NCI-H2196 treated with DMSO at 0.1 percent for 48 hours (cell line): Measurements from ENCODE around the gene IDUA.

ENCODE experiments used
- DNase-seq: peaks from one replicate; lab custom pipeline; 2025; ENCODE audit not compliant: unreplicated experiment; lab: John Stamatoyannopoulos, UW

IDUA gene

GRCh38 chr4:955931-956381 lies 30.9 kb upstream of the IDUA start:
- no peak for DNase-seq

GRCh38 chr4:956531-957230 lies 30.2 kb upstream of the IDUA start:
- DNase-seq = no peak

GRCh38 chr4:957231-957580 lies 29.6 kb upstream of the IDUA start:
- no peak for DNase-seq

GRCh38 chr4:957581-958313 lies 29.1 kb upstream of the IDUA start:
- DNase-seq = no peak

- no peak for DNase-seq
Measured at GRCh38 chr4:958314-958665, 28.6 kb upstream of the IDUA start.

DNA sequence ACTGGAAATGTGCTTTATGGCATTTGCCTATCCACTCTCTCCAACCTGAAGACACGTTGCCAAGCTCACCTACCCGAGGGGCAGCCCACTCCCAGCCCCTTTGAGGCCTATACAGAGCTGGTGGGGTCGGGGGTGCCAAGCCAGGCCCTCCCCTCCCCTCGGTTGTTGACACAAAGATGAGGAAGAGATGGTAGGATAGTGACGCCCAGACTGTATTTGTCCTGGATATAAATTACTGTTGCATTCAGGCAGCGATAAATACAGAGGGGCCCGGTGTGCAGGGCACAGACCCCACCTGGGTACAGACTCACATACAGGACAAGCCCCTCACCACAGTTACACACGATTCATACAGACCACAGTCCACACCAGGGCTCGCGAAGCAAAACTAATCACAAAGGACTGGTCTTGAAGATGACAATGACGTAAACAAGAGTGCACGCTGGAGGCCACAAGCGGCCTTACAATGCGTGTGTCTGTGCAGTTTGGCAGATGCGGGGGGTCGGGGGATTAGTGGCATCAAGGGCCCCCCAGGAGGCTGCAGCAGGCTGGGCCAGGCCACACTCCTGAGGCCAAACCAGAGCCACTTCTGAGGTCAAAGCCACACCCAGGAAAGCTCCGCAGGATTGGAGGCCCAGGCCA lies 28.0 kb upstream of the IDUA start:
- DNase-seq = no peak

DNA sequence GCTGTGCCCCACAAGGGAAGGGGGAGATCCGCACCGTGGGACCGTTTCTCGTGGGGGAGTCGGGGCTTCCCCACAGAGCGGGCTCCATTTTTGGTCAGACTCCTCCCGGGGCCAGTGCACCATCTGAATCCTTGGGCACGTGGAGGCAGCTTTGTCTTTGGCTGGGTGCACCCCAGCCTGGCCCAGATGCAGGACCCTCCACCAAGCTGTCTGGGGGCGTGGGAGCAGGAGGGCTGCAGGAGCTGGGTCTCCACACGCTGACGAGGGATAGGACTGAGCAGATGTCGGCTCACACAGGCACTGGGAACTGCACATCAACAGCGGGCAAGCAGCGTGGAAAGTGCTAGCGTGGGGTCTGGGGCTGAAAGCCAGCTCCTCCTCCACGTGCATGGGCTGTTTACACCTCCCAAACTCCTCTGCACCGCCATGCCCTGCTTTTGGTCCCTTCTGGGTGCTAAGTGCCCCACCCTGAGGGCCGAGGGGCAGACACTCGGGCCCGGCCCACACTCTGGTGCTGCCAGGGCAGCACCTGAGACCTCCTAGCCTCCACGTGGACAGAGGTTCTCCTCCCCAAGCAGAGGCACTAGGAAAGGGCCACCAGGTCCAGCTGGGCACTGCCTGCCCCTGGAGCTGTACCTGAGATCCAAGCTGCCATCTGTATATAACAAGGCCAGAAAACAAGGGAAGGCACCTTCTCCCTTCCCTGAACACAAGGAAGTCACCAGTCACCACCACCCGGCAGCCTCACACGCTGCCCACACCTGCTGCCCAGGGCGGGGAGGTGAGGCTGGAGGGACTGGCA lies 27.3 kb upstream of the IDUA start:
- DNase-seq = no peak

DNA sequence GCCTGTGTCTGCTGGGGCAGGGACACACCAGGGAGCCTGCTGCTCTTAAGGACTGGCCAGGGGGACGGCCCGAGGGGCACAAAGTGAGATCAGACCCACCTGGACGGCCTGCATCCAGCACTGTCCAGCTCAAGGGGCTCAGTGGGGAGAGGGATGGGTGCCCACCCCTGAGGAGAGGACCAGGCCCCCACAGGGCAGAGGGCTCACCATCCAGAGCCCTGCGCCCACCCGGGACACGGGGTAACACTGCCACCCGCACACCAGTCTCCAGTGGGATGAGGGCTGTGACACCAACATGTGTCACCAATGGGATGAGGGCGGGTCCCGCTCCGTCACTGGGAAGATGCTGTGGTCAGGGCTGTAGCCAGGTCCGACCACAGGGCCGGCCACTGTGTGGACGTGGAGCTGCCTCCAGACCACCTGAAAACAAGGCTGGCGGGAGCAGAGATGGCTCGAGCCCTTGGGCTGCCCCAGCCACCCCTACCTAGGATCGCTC lies 26.7 kb upstream of the IDUA start:
- DNase-seq = no peak

- no peak for DNase-seq
Measured at GRCh38 chr4:960636-961350, 26.1 kb upstream of the IDUA start.

DNA sequence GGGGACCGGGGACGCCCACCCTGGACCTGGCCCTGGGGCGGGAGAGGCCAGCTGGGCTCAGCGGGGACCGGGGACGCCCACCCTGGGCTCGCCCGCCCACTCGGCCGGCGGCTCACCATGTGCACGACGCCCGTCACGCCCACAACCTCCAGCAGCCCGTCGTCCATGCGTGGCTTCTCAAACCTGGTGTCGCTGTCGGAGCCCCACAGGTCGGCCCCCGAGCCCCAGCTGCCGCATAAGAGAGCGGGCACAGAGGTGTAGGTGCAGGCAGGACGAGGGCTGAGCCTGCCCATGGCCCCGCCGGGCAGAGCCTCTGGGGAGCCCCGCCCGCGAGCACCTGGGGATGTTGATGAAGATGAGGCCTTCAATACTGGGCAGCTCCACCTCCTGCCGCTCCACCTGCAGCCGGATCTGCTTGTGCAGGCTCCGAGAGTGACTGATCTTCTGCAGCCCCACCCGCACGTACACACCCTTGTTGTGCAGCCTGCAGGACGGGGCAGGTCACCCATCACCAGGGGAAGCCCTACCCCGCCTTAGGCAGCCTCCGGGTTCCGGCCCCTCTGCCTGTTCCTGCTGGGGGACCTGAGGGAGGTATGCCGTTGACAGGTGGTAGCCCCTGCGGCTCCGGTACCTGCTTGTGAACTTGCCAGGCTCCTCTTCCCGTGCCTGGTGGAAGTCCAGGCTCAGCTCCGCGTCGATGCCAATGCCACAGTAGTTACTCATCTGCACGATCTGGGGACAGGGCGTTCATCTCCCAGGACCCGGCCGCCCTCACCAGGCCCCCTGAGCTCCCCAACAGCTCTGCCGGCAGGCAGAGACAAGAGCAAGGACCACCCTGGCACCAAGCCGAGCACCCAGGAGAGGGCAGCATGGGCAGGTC lies 25.3 kb upstream of the IDUA start:
- no peak for DNase-seq

DNA sequence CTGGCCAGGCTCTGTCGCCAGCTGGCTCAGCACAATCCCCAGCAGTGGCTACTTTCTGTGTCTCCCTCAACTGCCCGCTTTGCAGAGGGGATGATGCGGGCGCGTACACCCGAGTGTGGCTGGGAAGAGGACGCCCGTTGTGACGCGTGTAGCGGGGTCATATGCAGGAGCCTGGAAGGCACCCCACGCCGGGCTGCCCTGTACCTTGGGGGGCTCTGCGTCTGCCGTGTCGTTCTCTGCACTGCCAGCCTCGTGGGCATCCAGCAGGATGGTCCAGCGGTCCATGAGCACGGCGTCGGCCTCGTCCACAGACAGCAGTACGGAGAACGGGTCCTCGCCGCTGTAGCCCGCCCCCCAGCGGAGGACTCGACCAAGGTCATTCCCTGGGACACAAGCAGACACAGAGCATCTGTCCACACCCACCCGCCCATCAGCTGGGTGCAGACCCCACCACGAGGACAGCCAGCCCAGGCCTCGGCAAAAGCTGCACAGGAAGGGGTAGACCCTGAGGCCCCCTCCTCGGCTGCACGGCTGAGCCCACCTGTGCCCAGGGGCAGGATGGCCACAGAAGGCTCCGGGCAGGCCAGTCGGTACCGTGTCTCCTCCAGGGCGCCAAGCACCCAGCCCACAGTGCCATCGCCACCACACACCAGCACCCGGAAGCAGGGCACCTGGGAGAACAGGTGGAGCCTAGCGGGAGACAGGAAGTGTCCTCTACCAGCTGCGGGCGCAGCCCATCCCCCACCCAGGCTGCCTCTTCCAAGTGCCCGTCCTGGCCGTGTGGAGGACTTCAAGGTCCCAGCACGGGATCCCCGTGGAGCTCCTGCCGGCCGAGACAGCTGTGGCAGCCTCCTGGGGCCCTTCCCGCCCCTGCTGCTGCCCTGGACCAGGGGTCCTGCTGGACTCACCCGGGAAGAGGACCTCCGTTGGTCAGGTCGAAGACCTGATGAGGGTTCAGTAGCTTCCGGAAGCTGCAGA lies 24.3 kb upstream of the IDUA start:
- DNase-seq = no peak

DNA sequence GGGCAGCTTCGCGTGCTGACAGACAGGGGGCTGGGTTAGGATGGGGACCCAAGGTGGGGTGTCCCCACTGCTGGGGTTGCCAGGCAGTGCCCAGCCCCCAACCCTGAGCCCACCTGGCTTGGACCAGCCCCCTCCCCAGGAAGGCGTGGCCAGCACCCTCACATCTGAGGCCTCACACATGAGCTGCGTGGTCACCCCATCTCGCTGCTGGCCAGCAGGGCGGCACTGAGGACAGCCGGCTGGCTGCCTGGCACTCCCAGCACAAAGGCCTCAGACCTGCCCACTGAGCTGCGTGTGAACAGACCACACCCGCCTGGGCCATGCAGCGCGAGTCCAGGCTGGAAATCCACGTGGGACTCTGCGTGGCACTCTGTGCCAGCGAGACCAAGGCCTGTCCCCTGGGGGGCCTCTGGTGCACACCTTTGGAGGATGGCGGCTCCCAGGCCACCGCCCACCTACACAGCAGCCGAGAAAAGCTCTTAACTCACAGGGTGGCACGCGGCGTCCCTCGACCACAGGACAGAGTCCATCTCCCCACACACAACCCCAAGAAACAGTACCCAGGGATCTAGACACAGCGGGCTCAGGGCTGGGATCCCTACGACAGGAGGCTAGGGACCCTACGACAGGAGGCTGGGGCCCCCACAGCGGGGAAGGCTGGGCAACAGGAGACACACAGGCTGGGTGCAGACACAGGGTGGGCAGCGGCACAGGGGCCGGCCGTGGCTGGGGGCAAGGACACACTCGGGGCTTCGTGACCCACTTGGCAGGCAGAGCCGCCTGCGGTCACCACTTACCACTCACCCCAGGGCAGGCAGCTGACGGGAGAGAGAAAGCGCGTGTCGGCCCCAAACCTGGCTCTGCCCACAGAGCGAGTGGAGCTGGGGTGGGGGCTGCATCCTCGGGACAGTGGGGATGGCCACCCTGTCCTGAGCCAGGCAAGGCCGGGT lies 23.3 kb upstream of the IDUA start:
- DNase-seq = no peak

GRCh38 chr4:964346-965025 lies 22.4 kb upstream of the IDUA start:
- no peak for DNase-seq

DNA sequence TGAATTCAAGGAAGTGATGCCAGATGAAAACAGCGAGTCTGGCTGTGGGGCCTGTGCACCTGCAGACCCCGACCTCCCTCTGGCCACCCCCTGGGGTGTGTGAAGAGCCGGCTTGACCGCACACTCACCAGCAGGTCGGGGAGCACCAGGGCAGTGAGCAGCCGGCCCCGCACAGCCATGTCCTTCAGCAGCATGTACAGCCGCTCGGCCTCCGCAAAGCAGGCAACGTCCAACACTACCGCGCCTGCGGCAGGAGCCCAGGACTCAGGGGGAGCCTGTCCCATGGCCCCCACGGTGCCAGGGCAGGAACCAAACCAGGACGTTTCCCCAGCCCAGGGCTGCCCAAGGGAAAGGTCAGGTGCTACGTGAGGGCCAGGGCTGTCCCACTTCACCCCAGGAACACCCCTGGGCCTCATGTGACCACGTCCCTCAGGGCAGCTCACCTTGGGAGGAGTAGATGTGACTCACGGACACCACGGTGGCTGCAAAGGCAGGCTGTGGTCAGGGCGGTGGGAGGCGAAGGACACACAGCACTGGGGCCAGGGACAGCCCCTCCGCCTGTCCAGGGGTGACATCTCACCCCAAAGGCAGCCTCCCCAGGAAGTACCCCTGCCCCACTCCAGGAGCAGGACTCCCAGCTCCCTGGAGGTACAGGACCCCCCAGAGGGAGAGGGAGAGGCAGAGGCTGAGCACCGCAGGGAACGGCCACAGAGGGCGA lies 21.6 kb upstream of the IDUA start:
- DNase-seq = no peak

- DNase-seq = no peak
Measured at GRCh38 chr4:965766-966134, 21.1 kb upstream of the IDUA start.
